Activated CD4-positive, alpha-beta T cell treated with anti-CD3 and anti-CD28 coated beads, Interleukin-2, amount 50 U/mL, for 1 hour (primary cell): Measurements from ENCODE around the gene ASB3.

Experiments
- DNase-seq: peaks from one replicate; pipeline ENCODE4 v3.0.0-alpha.2; 2020

ASB3 gene

DNA sequence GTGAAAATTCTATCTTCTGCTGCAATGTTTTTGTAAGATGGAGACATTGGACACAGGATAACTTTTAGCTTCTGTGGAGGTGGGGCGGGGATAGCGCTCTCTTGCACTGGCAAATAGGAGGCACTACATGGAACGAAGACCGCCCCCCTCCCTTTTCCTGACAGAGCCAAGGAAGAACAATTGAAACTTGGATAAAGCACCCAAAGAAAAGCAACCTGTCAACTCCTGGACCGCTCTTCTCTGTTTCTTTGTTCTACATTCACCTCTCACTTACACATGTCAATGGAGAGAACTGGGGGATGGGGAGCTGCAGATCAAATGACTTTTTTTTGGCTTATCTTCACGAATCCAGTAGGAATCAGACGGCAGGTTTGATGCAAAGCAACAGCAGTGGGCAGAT is 145.5 kb downstream of the ASB3 start:
- no peak for DNase-seq

DNA sequence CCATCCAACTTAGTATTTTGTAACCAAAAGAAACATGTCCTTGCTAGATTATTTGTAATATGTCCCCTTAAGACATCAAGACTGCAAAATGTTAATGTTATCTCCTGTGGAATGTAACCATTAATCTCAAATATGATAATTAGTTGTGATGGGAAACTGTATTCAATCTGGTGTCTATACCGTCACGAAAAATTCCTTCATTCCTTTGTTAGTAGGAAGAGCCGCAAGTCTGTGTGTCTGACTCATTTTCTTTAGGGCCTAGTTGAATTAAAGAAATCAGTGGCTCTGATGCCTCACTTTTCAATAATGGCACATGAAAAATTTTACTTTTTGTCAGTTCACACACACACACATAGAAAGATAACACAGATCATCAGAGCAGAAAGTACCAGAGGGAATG is 146.3 kb downstream of the ASB3 start:
- DNase-seq = no peak

DNA sequence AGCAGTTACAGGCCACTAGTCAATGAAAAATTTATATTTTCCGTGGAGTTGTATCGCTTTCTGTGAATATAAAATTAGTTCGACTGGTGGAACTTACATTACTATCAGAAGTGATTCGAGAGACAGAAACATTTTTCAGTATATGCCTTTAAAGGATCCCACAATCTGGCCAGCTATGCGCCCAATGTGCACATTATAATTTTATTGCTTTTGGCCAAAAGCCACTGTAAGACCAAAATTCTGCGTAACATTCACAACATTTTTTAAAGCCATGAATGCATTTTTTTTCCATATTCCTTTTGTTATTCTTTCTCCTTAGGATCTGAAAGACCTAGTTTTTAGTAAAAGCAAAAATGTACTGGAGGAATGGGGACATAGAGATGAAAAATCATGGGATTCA is 150.2 kb downstream of the ASB3 start:
- no peak for DNase-seq

DNA sequence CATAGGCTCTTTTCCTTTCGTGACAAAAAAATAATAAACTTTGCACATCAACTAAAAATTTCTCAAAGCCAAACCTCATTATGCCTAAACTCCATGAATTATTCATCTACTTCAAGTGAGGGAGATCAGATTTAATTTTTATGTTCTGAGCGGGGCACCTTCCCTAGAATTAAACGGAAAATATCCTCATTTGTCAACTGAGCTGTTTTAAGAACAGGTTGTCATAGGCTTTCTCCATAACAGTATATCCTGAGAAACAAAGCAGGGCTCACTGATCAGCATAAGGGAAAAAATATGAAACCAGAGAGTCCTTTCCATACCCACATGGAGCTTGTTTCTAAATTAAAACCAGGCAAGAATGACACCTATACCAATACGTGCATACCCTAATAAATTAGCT is 150.6 kb downstream of the ASB3 start:
- DNase-seq = no peak

DNA sequence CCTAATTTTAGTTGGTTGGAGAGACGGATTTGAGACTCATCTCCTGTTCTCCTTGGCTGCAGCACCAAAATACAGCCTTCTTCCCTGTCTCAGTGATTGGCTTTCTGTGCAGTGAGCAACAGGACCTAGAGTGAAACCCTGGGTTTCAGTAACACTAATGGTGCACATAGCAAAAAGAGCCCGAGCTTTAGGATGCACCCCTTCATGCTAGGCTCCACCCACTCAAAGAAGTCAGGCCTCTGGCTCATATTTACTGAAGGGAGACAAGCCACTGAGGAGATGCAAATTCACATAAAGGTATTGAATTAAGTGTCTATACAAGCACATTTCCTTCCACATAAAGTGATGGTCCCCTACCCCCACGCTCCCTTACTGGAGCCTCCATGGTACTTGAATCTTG is 151.1 kb downstream of the ASB3 start:
- DNase-seq = no peak

DNA sequence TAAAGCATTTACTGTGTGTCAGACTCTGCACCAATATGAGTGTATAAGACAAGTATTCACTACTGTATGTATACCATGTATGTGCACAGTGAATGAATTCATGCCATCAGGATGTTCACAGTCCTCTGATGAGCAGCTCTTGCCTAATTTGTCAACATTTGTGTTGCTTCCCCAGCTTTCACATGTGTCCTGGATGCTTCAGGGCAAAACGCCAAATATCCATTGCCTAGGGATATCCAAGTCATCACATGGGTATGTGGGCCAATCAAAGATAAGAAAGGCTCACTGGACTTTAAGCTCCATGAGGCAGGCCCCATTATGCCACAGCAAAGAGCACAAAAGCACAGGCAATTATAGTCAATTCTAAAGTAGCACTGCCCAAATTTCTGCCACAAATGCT is 153.3 kb downstream of the ASB3 start:
- no peak for DNase-seq

DNA sequence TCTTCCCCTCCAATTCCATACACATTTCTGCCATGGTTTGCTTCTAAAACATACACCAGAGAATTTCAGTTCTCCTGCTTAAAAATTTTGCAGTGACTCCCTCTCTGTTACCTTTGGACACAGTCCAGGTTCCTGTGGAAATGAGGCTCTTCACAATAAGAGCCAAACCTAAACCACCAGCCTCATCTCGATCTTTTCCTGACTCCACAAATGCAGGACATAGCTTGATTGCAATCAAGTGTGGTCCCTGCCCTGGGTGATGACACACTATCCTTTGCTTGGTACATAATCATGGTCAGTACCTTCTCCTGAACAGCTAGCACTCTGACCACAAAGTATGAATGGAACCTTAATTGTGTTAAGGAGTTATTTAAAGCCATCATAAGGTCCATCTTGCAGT is 154.0 kb downstream of the ASB3 start:
- DNase-seq = no peak

DNA sequence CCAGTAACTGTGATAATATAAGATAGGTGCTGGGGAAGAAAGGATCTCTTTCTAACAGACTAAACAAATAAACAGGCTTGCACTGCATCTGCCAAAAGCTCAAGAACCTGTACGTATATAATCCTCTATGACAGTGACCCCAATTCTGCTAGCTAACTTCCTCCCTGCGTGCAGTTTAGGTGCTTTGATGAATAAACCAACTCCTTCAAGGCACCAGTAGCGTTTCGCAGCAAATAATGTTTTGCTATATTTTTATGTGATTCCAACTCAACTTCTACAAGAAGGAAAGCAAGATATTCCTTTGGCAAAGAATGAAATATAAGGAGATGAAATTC is 154.7 kb downstream of the ASB3 start:
- no peak for DNase-seq

DNA sequence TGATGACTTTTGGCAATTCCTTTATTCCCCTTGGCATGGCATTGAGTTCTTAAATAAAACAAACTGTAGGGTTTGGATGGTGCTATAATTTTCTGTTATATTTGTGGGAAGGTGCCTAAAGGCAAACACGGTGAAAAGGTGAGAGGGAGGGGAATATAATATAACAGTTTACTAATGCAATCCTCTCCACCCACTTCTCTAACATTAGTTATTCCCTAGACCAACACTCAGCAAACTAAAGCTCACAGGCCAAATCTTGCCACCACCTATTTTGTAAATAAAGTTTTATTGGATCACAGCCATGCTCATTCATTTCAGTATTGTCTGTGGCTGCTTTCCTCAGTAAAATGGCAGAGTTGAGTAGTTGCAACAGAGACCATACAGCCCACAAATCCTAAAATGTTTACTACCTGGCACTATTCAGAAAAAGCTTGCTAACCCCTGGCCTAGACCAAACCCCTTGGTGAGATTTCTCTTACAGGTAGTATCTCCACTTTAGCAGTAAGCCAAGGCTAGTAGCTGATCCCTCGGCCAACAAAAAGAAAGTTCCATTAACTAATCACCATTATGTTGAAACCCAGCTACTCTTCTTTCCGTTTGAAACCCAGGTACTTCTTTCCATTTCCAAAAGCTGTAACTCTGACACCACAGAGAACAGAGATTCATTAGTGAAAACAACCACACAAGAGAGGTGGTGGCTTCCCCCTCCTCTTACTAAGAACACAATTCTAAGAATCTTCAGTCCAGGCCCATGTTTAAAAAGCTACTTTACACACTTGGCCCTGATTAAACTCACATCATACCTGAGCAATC is 155.2 kb downstream of the ASB3 start:
- no peak for DNase-seq

DNA sequence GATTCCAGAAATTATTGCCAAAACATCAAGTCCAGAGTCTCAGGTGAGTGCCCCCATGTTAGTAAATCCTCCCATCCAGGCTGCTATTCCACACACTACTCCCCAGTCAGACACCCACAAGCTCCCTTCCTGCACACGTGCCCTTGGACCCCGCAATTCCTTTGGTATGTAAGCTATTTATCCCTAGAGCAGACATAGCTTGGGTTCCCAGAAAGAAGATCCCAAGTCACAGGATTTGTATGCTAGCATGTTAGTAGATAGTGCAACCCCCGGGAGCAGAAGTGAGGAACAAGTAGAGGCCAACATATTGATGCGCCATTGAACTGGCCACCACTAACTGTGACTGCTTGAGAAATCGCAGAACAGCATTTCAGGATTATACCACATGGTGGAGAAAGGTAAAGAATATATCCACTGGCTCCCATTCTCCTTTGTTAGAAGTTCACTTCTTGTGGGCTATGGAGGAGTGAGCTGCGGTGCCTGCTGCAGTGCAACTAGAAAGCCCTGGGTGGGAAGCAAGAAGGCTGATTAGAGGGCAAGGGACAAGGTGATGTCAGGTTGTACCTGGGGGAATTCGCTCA is 156.6 kb downstream of the ASB3 start:
- no peak for DNase-seq

DNA sequence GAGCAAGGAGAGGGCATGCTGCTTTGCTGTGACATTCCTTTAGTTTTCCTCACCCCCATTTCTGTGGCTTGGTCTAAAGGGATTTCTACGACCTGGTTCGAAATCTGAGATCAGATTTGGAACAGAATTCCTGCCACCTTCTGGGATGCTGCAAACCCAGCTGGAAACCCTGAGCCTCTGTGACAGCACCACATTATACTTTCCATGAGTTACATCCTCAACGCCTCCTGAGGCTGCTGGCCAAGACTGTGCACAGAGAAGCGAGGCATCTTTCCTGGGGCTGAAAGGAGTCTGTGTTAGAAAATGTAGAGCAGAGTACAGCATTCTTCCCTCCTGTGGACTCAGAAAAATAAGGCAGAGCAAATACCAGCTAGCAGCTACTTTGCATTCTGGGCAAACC is 157.3 kb downstream of the ASB3 start:
- DNase-seq = no peak

DNA sequence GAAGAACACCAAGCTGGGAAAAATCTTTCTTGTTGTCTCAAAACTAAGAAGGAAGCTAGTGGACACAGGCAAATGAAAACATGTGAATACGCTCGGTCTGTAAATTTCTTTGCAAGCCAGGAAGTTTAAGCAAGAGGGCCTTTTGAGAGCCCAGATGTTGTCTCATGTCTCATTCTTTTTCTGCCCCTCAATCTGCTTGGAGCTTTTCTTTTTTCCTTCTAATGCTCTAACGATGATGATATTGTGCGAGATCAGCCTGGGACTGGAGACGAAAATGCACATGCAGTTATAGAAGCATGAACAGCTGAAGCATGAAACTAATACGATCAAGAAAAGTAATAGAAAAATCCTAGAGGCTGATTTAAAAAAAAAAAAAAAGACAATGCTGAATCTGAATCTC is 157.8 kb downstream of the ASB3 start:
- DNase-seq = no peak

DNA sequence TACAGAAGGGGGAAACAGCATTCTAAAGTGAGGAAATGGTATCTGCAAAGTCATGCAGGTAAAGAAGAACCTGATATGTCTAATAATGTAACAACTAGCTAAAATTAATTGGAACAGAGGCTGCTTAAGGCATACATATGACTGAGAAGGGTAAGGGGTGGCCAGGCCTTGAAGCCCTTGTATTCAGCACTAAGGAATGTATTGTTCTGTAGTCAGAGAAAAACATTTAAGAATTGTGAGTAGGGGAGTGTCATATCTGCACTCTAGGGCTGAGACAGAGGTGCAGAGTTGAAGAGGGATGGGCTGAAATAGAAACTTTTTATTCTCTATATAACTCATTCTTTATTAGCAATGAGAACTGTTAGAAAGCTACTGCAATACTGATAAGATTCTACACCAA is 164.6 kb downstream of the ASB3 start:
- no peak for DNase-seq

DNA sequence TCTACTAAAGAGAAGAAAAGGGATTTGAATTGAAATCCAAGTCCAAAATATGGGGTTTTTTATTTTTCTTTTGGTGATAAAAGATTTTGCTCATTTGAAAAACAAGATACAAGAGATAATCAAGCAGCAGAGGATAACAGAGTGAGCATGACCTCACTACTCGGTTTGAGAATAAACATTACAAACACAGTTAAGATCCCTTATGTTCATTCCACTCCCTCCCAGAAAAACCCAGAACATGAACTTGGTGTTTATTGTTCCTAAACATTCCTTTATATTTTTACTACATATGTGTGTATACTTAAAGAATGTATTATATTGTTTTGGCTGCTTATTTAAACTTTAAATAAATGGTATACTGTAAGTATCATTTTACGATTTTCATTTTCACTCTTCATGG is 165.8 kb downstream of the ASB3 start:
- no peak for DNase-seq
